ENCODE results near the gene PEPD.

Gene PEPD

DNA sequence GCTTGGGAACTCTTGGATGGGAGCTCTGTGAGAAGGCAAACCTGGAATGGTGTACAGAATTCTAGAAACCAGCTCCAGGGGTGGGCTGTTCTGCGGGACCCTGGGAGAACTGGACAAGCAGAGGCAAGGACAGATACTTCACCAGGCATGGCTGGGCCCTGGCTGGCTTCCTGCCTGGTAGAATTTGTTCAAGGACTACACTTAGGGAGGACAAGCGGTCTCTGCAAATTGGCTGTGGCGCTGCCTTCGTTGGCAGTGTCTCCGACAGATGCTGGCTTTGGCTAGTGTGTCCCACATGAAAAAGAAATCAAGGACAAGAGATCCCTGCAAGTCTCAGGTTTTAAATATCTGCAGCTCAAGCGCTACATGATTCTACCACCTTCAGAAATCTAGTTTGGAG lies 135.6 kb downstream of the PEPD start:
- POLR2A ChIA-PET, result no interaction called here
- H3K4me3 ChIP-seq (ENCODE audit: low read depth, low read length), result no peak overlapping the region
- CTCF ChIA-PET, result interaction anchor here (0.6 to 3.1 kb wide), 6 partner anchors 8 to 657 kb away, joined by 3 to 17 read pairs (median 4); partner anchors contain the start of gene CEBPG
- TF ChIP-seq, protein P1, sequence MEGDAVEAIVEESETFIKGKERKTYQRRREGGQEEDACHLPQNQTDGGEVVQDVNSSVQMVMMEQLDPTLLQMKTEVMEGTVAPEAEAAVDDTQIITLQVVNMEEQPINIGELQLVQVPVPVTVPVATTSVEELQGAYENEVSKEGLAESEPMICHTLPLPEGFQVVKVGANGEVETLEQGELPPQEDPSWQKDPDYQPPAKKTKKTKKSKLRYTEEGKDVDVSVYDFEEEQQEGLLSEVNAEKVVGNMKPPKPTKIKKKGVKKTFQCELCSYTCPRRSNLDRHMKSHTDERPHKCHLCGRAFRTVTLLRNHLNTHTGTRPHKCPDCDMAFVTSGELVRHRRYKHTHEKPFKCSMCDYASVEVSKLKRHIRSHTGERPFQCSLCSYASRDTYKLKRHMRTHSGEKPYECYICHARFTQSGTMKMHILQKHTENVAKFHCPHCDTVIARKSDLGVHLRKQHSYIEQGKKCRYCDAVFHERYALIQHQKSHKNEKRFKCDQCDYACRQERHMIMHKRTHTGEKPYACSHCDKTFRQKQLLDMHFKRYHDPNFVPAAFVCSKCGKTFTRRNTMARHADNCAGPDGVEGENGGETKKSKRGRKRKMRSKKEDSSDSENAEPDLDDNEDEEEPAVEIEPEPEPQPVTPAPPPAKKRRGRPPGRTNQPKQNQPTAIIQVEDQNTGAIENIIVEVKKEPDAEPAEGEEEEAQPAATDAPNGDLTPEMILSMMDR (IDR thresholded peaks at IDR 0.05; ENCODE audit: insufficient read depth, low read length, missing control alignments), result no peak
- DNase-seq (ENCODE audit: low read depth, low spot score), result no peak

DNA sequence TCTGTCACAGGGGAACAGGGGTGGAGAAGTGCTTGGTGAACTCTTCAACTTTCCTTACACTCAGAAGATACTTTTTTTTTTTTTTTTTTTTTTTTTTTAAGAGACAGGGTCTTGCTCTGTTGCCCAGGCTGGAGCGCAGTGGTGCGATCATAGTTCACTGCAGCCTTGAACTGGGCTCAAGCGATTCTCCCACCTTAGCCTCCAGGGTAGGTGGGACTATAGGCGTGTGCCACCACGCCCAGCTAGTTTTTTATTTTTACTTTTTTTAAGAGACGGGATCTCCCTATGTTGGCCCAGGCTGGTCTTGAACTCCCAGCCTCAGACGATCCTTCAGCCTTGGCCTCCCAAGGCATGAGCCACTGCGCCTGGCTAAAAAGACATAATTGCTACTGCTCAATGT lies 136.6 kb downstream of the PEPD start:
- ChIA-PET POLR2A (no interaction called here), CTCF (interaction anchor here (1.0 to 3.1 kb wide), 5 partner anchors 8 to 143 kb away, joined by 3 to 17 read pairs (median 4); partner anchors contain the start of gene CEBPG)
- TF ChIP-seq, protein P1 (IDR thresholded peaks at IDR 0.05; ENCODE audit: insufficient read depth, low read length, missing control alignments), result no peak
- no peak for DNase-seq (ENCODE audit: low read depth, low spot score)
- no peak overlapping the region for H3K4me3 ChIP-seq (ENCODE audit: low read depth, low read length)

DNA sequence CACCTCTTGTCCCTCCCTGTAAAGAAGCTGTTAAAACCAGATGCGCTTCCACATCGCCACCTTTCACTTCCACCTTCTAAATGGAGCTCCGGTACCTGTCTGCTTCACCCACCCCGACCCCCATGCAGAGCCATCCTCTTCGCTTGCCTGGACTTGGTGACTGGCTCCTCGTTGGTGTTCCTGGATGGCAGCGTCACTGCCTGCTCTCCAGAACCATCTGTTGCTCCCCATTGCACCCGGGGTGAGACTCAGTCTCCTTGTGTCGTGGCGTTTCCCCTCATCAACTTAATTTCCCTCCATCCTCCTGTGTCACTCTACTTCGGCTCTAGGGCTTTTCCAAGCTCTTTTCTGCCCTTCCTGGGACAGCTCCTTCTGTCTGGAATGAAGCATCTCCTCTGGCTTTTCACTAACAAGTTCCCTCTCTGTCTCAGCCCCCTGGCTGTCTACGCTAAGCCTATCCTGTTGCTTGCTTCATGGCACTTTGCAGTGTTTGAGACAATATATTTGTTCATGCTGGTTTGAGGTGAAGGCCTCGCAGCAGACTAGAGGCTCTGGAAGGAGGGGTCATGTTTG lies 137.8 kb downstream of the PEPD start:
- TF ChIP-seq, protein P1 (IDR thresholded peaks at IDR 0.05; ENCODE audit: insufficient read depth, low read length, missing control alignments), result no peak
- ChIA-PET POLR2A (no interaction called here), CTCF (interaction anchor here (0.7 to 3.1 kb wide), 4 partner anchors 10 to 22 kb away, joined by 3 to 17 read pairs (median 3); partner anchors contain the start of gene CEBPG)
- DNase-seq (ENCODE audit: low read depth, low spot score), result no peak
- H3K4me3 ChIP-seq (ENCODE audit: low read depth, low read length), result no peak overlapping the region

DNA sequence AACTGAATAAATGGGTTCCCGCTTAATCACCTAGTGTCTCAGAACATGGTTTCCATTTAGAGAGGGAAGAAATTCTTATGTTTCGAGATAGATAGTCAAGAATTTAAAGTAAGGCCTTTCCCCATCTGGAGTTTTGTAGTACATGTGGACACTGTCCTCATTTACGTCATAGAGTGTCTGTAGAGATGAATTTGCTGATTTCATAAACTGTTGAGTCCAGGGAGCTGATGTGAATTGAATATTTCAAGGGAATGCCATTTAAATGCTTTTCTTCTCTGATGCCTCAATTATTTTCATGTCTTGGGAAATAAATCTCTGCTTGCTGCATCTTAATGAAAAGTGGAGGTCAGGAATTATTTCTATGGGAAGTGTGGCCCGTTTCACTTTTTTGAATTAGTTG lies 138.6 kb downstream of the PEPD start:
- ChIA-PET CTCF (interaction anchor here (1.5 to 3.1 kb wide), 2 partner anchors 9 to 22 kb away, joined by 3 to 17 read pairs; partner anchors contain the start of gene CEBPG), POLR2A (no interaction called here)
- H3K4me3 ChIP-seq (ENCODE audit: low read depth, low read length), result no peak overlapping the region
- TF ChIP-seq, protein P1 (IDR thresholded peaks at IDR 0.05; ENCODE audit: insufficient read depth, low read length, missing control alignments), result no peak
- DNase-seq (ENCODE audit: low read depth, low spot score), result no peak

DNA sequence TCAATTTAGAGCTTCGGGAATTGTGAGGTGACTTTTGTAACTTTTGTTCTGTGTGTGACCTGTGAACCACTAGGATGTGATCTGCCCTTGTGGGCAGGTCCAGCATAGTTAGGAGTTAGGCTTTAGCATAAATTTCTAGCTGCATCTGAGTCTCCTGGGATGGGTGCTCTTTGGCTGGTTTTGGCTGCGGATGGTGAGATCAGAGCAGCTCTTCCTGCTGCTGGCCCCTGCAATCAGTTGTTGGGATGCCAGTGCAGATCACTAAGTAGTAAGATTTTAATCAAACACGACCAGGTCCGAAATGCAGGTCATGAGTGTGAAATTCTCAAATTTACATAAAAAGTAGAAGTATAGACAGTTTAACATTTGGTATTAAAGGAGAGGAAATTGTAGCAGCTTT lies 139.6 kb downstream of the PEPD start:
- H3K4me3 ChIP-seq (ENCODE audit: low read depth, low read length), result no peak overlapping the region
- CTCF ChIA-PET, result interaction anchor here (0.7 to 2.8 kb wide), 6 partner anchors 12 to 146 kb away, joined by 3 to 8 read pairs (median 5); no protein-coding TSS in a partner anchor
- POLR2A ChIA-PET, result no interaction called here
- TF ChIP-seq, protein P1 (IDR thresholded peaks at IDR 0.05; ENCODE audit: insufficient read depth, low read length, missing control alignments), result no peak
- DNase-seq (ENCODE audit: low read depth, low spot score), result no peak

DNA sequence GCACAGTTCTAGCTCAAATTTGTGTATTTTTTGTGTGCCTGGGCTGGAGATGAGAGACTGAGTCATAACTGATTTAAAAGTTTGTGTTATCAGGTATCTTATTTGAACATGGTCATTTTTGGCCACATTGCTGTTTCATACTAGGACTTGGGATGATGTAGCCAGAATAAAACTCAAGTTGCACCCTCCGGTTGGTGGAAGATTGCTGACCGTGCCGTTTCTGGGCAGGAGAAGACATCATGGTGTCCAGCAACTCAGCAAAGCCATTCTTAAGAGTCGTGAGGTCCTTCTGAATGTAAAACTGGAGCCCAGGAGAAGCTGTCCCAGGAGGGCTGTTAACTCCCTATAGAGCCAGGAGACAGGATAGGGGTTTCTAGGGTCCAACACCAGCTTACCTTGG lies 140.5 kb downstream of the PEPD start:
- H3K4me3 ChIP-seq (ENCODE audit: low read depth, low read length), result no peak overlapping the region
- POLR2A ChIA-PET, result no interaction called here
- no peak for DNase-seq (ENCODE audit: low read depth, low spot score)
- CTCF ChIA-PET, result interaction anchor here (1.1 to 2.8 kb wide), 4 partner anchors 13 to 140 kb away, joined by 3 to 8 read pairs (median 5); no protein-coding TSS in a partner anchor
- TF ChIP-seq, protein P1 (IDR thresholded peaks at IDR 0.05; ENCODE audit: insufficient read depth, low read length, missing control alignments), result no peak
